Small intestine (tissue), 7 donors: ENCODE data around the gene AXIN2. TPM values are rescaled to one million over a fixed set of nuclear protein-coding genes. Genes with fewer than 3 reads are reported as not detected.
A peak's percentile ranks its signal among the peaks of the same experiment; 100 is the strongest.

Source experiments
- DNase-seq, 2 donors: peaks; one replicate each; pipeline versions ENCODE4 v3.0.0 to v3.0.0-alpha.2; 2013
- FAIRE-seq: peaks from 2 replicates; lab custom pipeline; 2012; peaks lifted over from hg19 to GRCh38; lab: Jason Lieb, UNC
- H3K27ac ChIP-seq, 3 donors: one replicate each; pipeline ENCODE4 v1.5.1; 2013; ENCODE audit warnings: low read length in 2 of 3, mild to moderate bottlenecking in 2 of 3, control low read depth in 1 of 3, inconsistent platforms in 1 of 3, low read depth in 1 of 3, moderate library complexity in 1 of 3
- H3K27me3 ChIP-seq, 3 donors: one replicate each; pipeline ENCODE4 v1.6.1; 2013; ENCODE audit warnings: low read length in 3 of 3, inconsistent platforms in 1 of 3; ENCODE audit not compliant: control insufficient read depth in 3 of 3, insufficient read depth in 3 of 3
- H3K36me3 ChIP-seq, 3 donors: one replicate each; pipeline ENCODE4 v1.6.1; 2013; ENCODE audit warnings: low read length in 3 of 3, inconsistent platforms in 1 of 3, low read depth in 1 of 3, mild to moderate bottlenecking in 1 of 3, moderate library complexity in 1 of 3; ENCODE audit not compliant: control insufficient read depth in 3 of 3, insufficient read depth in 2 of 3
- H3K4me1 ChIP-seq, 3 donors: one replicate each; pipeline ENCODE4 v1.6.1; 2013; ENCODE audit warnings: low read length in 2 of 3, inconsistent platforms in 1 of 3, low read depth in 1 of 3, mild to moderate bottlenecking in 1 of 3, moderate library complexity in 1 of 3; ENCODE audit not compliant: control insufficient read depth in 3 of 3, insufficient read depth in 2 of 3
- H3K4me3 ChIP-seq, 3 donors: one replicate each; pipeline ENCODE4 v1.5.1; 2013; ENCODE audit warnings: low read length in 3 of 3, control low read depth in 1 of 3, inconsistent platforms in 1 of 3, low read depth in 1 of 3, mild to moderate bottlenecking in 1 of 3, moderate library complexity in 1 of 3
- H3K9me3 ChIP-seq, 2 donors: one replicate each; pipeline ENCODE4 v1.6.1; 2013; ENCODE audit warnings: low read depth in 1 of 2, low read length in 1 of 2; ENCODE audit not compliant: control insufficient read depth in 2 of 2, insufficient read depth in 1 of 2
- WGBS, 3 donors: extraction: QIAGEN DNeasy Blood & Tissue Kit; methylation state at CpG; one replicate each; pipeline ENCODE4 v1.1.7; 2013; 5-methylcytosine and 5-hydroxymethylcytosine counted together
- polyA plus RNA-seq, 4 donors: library from polyadenylated mRNA; stranded (reverse) in 3 of 4; unstranded in 1 of 4; fragments of 200-250 nt in 3 of 4; fragments of 120-200 nt in 1 of 4; gene quantifications; one replicate each; pipeline versions ENCODE4 v1.2.1 to v1.2.3, GENCODE V29; 2013
- donor health status: healthy with polysubstance abuse.
- donor health status: control.
- donor health status: control.
- donor health status: Bipolar disorder and iron deficiency.
- donor health status: healthy.

AXIN2 gene
- polyA plus RNA-seq, 4 donors, result 0.89 to 11.9 (median 6.0) TPM

GRCh38 chr17:65599650-65600049 is 38.2 kb upstream of the AXIN2 start:
- H3K9me3 ChIP-seq, result no peaks in the 10 kb centered on the region
- no peaks in the 10 kb centered on the region for H3K27me3 ChIP-seq
- H3K4me1 ChIP-seq, result no peaks in the 10 kb centered on the region
- no peaks in the 10 kb centered on the region for H3K36me3 ChIP-seq
- FAIRE-seq (no peak), DNase-seq (no peak)
- 78 to 83% (median 82%) methylated on average over 5 of the region's 5 CpGs for WGBS, 3 donors
- no peak overlapping the region for H3K4me3 ChIP-seq
- H3K27ac ChIP-seq, result no peak overlapping the region

DNA sequence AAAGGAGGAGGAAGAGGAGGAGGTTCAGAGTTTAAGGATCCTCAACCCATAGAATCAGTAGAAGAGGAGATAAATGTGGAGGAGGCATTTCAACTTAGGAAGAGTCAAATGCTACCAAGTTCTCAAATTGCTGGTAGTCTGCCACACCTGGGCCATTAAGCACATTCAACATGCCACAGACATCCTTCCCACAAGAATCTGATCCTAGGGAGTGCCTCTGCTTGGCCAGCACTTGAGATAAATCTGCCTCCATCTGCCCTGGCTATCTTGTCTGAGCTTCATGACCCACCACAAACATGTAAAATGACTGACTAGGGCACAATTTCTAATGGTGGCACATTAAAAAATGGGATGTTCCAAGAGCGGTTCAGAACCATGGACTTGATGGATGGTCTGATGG is 37.3 kb upstream of the AXIN2 start:
- DNase-seq (no peak), FAIRE-seq (no peak)
- H3K27me3 ChIP-seq, result no peaks in the 10 kb centered on the region
- H3K4me3 ChIP-seq, result no peak overlapping the region
- H3K9me3 ChIP-seq, result no peaks in the 10 kb centered on the region
- WGBS, 3 donors, result 96 to 100% (median 100%) methylated on average over 1 of the region's 1 CpG
- H3K36me3 ChIP-seq, result no peaks in the 10 kb centered on the region
- no peaks in the 10 kb centered on the region for H3K4me1 ChIP-seq
- no peak overlapping the region for H3K27ac ChIP-seq

DNA sequence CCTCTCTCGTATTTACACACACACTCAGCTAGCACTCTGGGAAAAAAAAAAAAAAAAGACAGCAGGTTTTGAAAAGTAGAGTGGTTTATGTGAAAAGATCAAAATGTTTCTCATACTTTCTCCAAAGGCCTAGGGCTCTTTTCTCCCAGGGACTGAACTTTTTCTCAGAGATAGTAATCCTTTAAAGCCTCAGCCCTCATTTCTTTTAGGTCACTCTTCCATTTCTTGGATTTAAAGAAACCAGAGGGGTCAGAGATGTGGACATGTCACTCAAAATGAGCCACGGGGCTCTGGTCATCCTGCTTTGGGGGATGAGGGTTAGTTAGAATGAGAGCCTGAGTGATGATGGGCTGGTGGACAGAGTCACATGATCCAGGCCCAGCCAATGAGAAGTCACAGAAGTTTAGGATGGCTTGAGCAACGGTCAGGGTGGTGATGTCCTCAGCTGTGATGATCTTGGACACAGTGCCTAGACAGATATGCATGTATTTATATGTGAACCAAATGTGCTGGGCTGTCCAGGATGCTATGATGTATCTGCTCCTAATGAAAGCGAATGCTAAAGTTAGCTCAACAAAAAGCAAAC is 33.7 kb upstream of the AXIN2 start:
- FAIRE-seq, result no peak

GRCh38 chr17:65593855-65594845 is 32.7 kb upstream of the AXIN2 start:
- 53 to 83% (median 67%) methylated on average over 18 of the region's 18 CpGs for WGBS, 3 donors
- FAIRE-seq, result no peak

More for the DNA sequence above, 33.7 kb upstream of the AXIN2 start:
- no peak for DNase-seq
- Histone ChIP-seq H3K36me3 (no peaks in the 10 kb centered on the region), H3K4me1 (no peaks in the 10 kb centered on the region), H3K27ac (no peak overlapping the region), H3K27me3 (peaks cover 0 to 2% (median 0%) of the 10 kb centered on the region in 3 donors), H3K9me3 (no peaks in the 10 kb centered on the region), H3K4me3 (no peak overlapping the region)
- WGBS, 3 donors, result 68 to 73% (median 70%) methylated on average over 4 of the region's 4 CpGs

GRCh38 chr17:65593092-65593854 is 31.8 kb upstream of the AXIN2 start:
- 70 to 74% (median 72%) methylated on average over 19 of the region's 19 CpGs for WGBS, 3 donors
- FAIRE-seq, result no peak
- Histone ChIP-seq H3K36me3 (no peaks in the 10 kb centered on the region), H3K27me3 (peaks cover 0 to 2% (median 0%) of the 10 kb centered on the region in 3 donors), H3K4me1 (peaks cover 0 to 13% (median 2%) of the 10 kb centered on the region in 3 donors), H3K4me3 (no peak overlapping the region), H3K9me3 (no peaks in the 10 kb centered on the region), H3K27ac (no peak overlapping the region)
- DNase-seq, result no peak

More at GRCh38 chr17:65593855-65594845, 32.7 kb upstream of the AXIN2 start:
- H3K4me3 ChIP-seq, result no peak overlapping the region
- H3K27ac ChIP-seq, result no peak overlapping the region
- H3K9me3 ChIP-seq, result no peaks in the 10 kb centered on the region
- no peaks in the 10 kb centered on the region for H3K36me3 ChIP-seq
- H3K4me1 ChIP-seq, result peaks cover 0 to 6% (median 0%) of the 10 kb centered on the region in 3 donors
- no peak for DNase-seq
- H3K27me3 ChIP-seq, result peaks cover 0 to 2% (median 0%) of the 10 kb centered on the region in 3 donors

- Histone ChIP-seq H3K36me3 (no peaks in the 10 kb centered on the region), H3K4me1 (peaks cover 0 to 20% (median 5%) of the 10 kb centered on the region in 3 donors), H3K4me3 (no peak overlapping the region), H3K9me3 (no peaks in the 10 kb centered on the region), H3K27me3 (peaks cover 0 to 2% (median 0%) of the 10 kb centered on the region in 3 donors), H3K27ac (no peak overlapping the region)
- DNase-seq (no peak), FAIRE-seq (no peak)
- 90 to 95% (median 93%) methylated on average over 7 of the region's 7 CpGs for WGBS, 3 donors
These were observed 30.9 kb upstream of the AXIN2 start for GRCh38 chr17:65592125-65592965.

DNA sequence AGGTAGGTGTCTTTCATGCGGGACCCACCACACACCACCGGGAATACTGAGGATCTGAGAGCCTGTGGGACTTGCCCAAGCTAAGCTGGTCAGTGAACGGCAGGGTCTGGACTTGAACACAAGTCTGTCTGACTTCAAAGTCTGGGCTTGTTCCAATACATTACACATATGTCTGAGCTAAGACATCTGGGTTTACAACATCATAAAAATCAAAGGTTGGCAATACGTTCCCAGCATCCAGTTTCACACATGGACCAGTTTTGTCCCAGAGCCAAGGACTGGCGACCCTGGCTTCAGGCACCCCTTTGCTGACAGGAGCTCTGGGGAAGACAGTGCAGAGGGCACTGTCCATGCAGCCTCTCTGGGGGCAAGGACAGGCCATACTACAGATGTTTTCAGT is 27.9 kb upstream of the AXIN2 start:
- peak overlapping the region in 1 of 3 donors; percentile 41 for H3K27ac ChIP-seq
- H3K27me3 ChIP-seq, result peaks cover 0 to 2% (median 0%) of the 10 kb centered on the region in 3 donors
- FAIRE-seq (no peak), DNase-seq (peak; percentile 55 to 73)
- no peak overlapping the region for H3K4me3 ChIP-seq
- H3K4me1 ChIP-seq, result peaks cover 0 to 27% (median 11%) of the 10 kb centered on the region in 3 donors
- H3K36me3 ChIP-seq, result no peaks in the 10 kb centered on the region
- WGBS, 3 donors, result 16 to 52% (median 26%) methylated on average over 5 of the region's 5 CpGs
- H3K9me3 ChIP-seq, result peaks cover 0 to 6% of the 10 kb centered on the region in 2 donors
